Vein endothelial cell (primary cell): ENCODE results near the gene PREP. TPM values are rescaled to one million over a fixed set of nuclear protein-coding genes. Genes with fewer than 3 reads are reported as not detected.

Source experiments
- total RNA-seq: library from RNA; depleted of rRNA; stranded (reverse); fragments of >200 nt; gene quantifications from 2 replicates; pipeline ENCODE4 v1.2.3, GENCODE V29; 2012

Gene PREP
- 20.9 and 22.5 TPM in 2 replicates for total RNA-seq

GRCh38 chr6:105402939-105403935, at the start of gene PREP:
Gene PREP, minus strand, starts transcription at chr6:105403082. Its CDS starts 191 bp downstream, at chr6:105402891.

Other genes starting within 250 kb of the PREP start
- gene POPDC3, start 223.1 kb downstream of the PREP start, total RNA-seq = 1.3 and 3.0 TPM in 2 replicates